WTC11 (cell line): ENCODE results near the gene DEPDC5. TPM values are rescaled to one million over a fixed set of nuclear protein-coding genes. Genes with fewer than 3 reads are reported as not detected.
A peak's percentile ranks its signal among the peaks of the same experiment; 100 is the strongest.

Source experiments
- ATAC-seq: fragments of 200-7000 bp; cut with Tn5 transposase; 2 replicates; pipeline ENCODE4 v1.10.0; 2021; ENCODE audit warnings: mild to moderate bottlenecking, moderate library complexity
- CTCF ChIA-PET: fragments of 300-600 bp; sonication (Branson Sonifier 250); formaldehyde crosslinking; loops from one replicate; lab custom pipeline; 2021; ENCODE audit warnings: antibody characterized with exemption; lab: Charles Lee
- POLR2A ChIA-PET: fragments of 350-600 bp; sonication (Branson Sonifier 250); formaldehyde crosslinking; loops from one replicate; lab custom pipeline; 2021; ENCODE audit warnings: antibody characterized with exemption; lab: Charles Lee
- DNase-seq: peaks from one replicate; pipeline ENCODE4 v3.0.0; 2021; ENCODE audit warnings: low spot score
- H3K27ac Mint-ChIP-seq: 2 replicates; pipeline ENCODE4 v1.8.0; 2021; ENCODE audit warnings: mixed read lengths
- H3K27me3 Mint-ChIP-seq: 2 replicates; pipeline ENCODE4 v1.8.0; 2021; ENCODE audit warnings: low read depth, mild to moderate bottlenecking, moderate library complexity, mixed read lengths
- H3K36me3 Mint-ChIP-seq: 2 replicates; pipeline ENCODE4 v1.8.0; 2021; ENCODE audit warnings: mixed read lengths
- H3K4me1 Mint-ChIP-seq: 2 replicates; pipeline ENCODE4 v1.8.0; 2022; ENCODE audit warnings: mixed read lengths
- H3K4me3 Mint-ChIP-seq: 2 replicates; pipeline ENCODE4 v1.8.0; 2021; ENCODE audit warnings: mild to moderate bottlenecking, moderate library complexity, mixed read lengths
- H3K9me3 Mint-ChIP-seq: 2 replicates; pipeline ENCODE4 v1.8.0; 2021; ENCODE audit warnings: mixed read lengths
- ATF6 ChIP-seq: sonication (generic); formaldehyde crosslinking; IDR thresholded peaks from 2 replicates; pipeline ENCODE4 v1.8.1; 2023; ENCODE audit warnings: mild to moderate bottlenecking, missing genetic modification reagents
- CBFB ChIP-seq: sonication (generic); formaldehyde crosslinking; IDR thresholded peaks from 2 replicates; pipeline ENCODE4 v1.8.1; 2022; ENCODE audit warnings: mild to moderate bottlenecking, low read depth, missing genetic modification reagents
- EMX1 ChIP-seq: fragments of 250-450 bp; sonication (Bioruptor Pico); IDR thresholded peaks from 2 replicates; pipeline ENCODE4 v1.8.0; 2021; ENCODE audit warnings: mild to moderate bottlenecking
- FOXP1 ChIP-seq: sonication (generic); formaldehyde crosslinking; IDR thresholded peaks from 2 replicates; pipeline ENCODE4 v1.8.0; 2022; ENCODE audit warnings: missing genetic modification reagents, mild to moderate bottlenecking, moderate library complexity, borderline replicate concordance
- HMGA2 ChIP-seq: fragments of 250-450 bp; sonication (Bioruptor Pico); IDR thresholded peaks from 2 replicates; pipeline ENCODE4 v1.4.0; 2021; ENCODE audit warnings: mild to moderate bottlenecking, moderate library complexity
- HMGXB4 ChIP-seq: sonication (generic); formaldehyde crosslinking; IDR thresholded peaks from 2 replicates; pipeline ENCODE4 v1.8.1; 2023; ENCODE audit warnings: mild to moderate bottlenecking, moderate library complexity, missing genetic modification reagents
- KAT7 ChIP-seq: sonication (generic); formaldehyde crosslinking; IDR thresholded peaks from 2 replicates; pipeline ENCODE4 v1.8.1; 2023; ENCODE audit warnings: missing genetic modification reagents, mild to moderate bottlenecking, borderline replicate concordance
- PREB ChIP-seq: sonication (generic); formaldehyde crosslinking; IDR thresholded peaks from 2 replicates; pipeline ENCODE4 v1.8.1; 2022; ENCODE audit warnings: mild to moderate bottlenecking, missing genetic modification reagents, moderate library complexity, borderline replicate concordance
- PRRX2 ChIP-seq: fragments of 250-450 bp; sonication (Bioruptor Pico); IDR thresholded peaks from 2 replicates; pipeline ENCODE4 v1.8.0; 2021; ENCODE audit warnings: mild to moderate bottlenecking
- SP1 ChIP-seq: sonication (generic); formaldehyde crosslinking; conservative IDR thresholded peaks from 2 replicates; pipeline ENCODE4 v1.8.1; 2022; ENCODE audit warnings: missing genetic modification reagents
- TEAD1 ChIP-seq: sonication (generic); formaldehyde crosslinking; IDR thresholded peaks from 2 replicates; pipeline ENCODE4 v1.8.0; 2022; ENCODE audit warnings: mild to moderate bottlenecking, missing genetic modification reagents
- TEAD4 ChIP-seq: sonication (generic); formaldehyde crosslinking; IDR thresholded peaks from 2 replicates; pipeline ENCODE4 v1.8.0; 2022; ENCODE audit warnings: mild to moderate bottlenecking, missing genetic modification reagents
- ZBTB43 ChIP-seq: sonication (generic); formaldehyde crosslinking; IDR thresholded peaks from 2 replicates; pipeline ENCODE4 v1.8.1; 2023; ENCODE audit warnings: mild to moderate bottlenecking, missing genetic modification reagents
- ZNF121 ChIP-seq: sonication (generic); formaldehyde crosslinking; IDR thresholded peaks from 2 replicates; pipeline ENCODE4 v1.8.0; 2023; ENCODE audit warnings: missing genetic modification reagents
- ZNF416 ChIP-seq: fragments of 250-450 bp; sonication (Bioruptor Pico); IDR thresholded peaks from 2 replicates; pipeline ENCODE4 v1.9.0; 2021; ENCODE audit warnings: mild to moderate bottlenecking, inconsistent platforms
- ZNF532 ChIP-seq: fragments of 250-450 bp; sonication (Bioruptor Pico); IDR thresholded peaks from 2 replicates; pipeline ENCODE4 v1.9.0; 2021; ENCODE audit warnings: mild to moderate bottlenecking, borderline replicate concordance
- total RNA-seq: library from RNA; stranded (reverse); gene quantifications from 3 replicates; pipeline ENCODE4 v1.2.3, GENCODE V29; 2021
- TF ChIP-seq, protein P1 (sequence below): sonication (generic); formaldehyde crosslinking; IDR thresholded peaks from 2 replicates; pipeline ENCODE4 v1.8.0; 2022; ENCODE audit warnings: mild to moderate bottlenecking, missing genetic modification reagents
- TF ChIP-seq, protein P2 (sequence below): sonication (generic); formaldehyde crosslinking; IDR thresholded peaks from 2 replicates; pipeline ENCODE4 v1.8.0; 2023; ENCODE audit warnings: missing genetic modification reagents, mild to moderate bottlenecking, borderline replicate concordance

The DEPDC5 gene
- total RNA-seq, 1 experiment from 2014 or later, result 40.5 TPM

DNA sequence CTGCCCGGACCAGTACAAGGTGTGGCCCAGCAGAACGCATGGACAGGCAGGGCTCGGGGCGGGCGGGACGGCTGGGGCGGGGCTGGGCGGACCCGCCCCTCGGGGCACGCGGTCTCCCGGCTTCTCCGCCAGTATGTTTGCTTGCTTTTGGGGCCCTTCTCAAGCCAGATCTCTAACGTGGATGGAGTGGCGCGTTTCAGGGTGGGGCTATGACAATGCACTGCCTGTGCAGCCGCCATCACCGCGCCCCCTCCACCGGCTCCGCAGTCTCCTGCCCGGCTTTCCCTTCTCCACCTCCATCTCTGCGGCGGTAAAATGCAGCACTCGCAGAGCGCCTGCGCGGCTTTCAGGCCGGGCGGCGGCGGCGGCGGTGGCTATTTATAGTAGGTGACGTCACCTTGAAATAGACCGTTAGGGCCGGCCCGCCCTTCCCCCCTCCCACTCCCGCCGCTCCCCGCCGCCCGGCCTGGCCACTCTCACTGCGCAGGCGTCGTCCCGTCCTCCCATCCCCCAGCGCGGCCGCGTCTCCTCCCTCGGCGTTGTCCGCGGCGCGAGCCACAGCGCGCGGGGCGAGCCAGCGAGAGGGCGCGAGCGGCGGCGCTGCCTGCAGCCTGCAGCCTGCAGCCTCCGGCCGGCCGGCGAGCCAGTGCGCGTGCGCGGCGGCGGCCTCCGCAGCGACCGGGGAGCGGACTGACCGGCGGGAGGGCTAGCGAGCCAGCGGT, 190.3 kb downstream of the DEPDC5 start, which contains the start of gene YWHAH:
Gene YWHAH, plus strand, starts transcription at position 558 of the 722 bp plus-strand sequence. CDS start 199 bp downstream, outside the sequence.
- ATAC-seq (peak; percentile 77), DNase-seq (peak; percentile 93)
- peaks cover 15% of the 10 kb centered on the region for H3K36me3 Mint-ChIP-seq
- ChIA-PET POLR2A (interaction anchor here (1.6 kb wide), 1 partner anchor 15 kb away, joined by 5 read pairs; no protein-coding TSS in a partner anchor), CTCF (interaction anchor here (2.0 to 3.3 kb wide), 2 partner anchors 26 kb away, joined by 19 to 23 read pairs; no protein-coding TSS in a partner anchor)
- peaks cover 10% of the 10 kb centered on the region for H3K4me1 Mint-ChIP-seq
- peaks cover 10% of the 10 kb centered on the region for H3K27me3 Mint-ChIP-seq
- H3K4me3 Mint-ChIP-seq, result peak within 1 kb of the TSS; percentile 76
- H3K27ac Mint-ChIP-seq, result peak within 1 kb of the TSS; percentile 92
- H3K9me3 Mint-ChIP-seq, result no peaks in the 10 kb centered on the region
- TF ChIP-seq, protein P1, sequence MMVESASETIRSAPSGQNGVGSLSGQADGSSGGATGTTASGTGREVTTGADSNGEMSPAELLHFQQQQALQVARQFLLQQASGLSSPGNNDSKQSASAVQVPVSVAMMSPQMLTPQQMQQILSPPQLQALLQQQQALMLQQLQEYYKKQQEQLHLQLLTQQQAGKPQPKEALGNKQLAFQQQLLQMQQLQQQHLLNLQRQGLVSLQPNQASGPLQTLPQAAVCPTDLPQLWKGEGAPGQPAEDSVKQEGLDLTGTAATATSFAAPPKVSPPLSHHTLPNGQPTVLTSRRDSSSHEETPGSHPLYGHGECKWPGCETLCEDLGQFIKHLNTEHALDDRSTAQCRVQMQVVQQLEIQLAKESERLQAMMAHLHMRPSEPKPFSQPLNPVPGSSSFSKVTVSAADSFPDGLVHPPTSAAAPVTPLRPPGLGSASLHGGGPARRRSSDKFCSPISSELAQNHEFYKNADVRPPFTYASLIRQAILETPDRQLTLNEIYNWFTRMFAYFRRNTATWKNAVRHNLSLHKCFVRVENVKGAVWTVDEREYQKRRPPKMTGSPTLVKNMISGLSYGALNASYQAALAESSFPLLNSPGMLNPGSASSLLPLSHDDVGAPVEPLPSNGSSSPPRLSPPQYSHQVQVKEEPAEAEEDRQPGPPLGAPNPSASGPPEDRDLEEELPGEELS, result peak; percentile 77; the same call in 1 of the 2 replicates
- TF ChIP-seq KAT7, result peak; percentile 87
- peak; percentile 19; the same call in 1 of the 2 replicates for TF ChIP-seq TEAD4 (CRISPR knock-in tag)
- TF ChIP-seq ZBTB43 (CRISPR knock-in tag), result 0 out of 2 replicates have a peak, but pooled peaks have one; percentile 66
- TF ChIP-seq ZNF416 (CRISPR knock-in tag), result peak; percentile 86; the same call in 1 of the 2 replicates
- TF ChIP-seq EMX1 (CRISPR knock-in tag), result 0 out of 2 replicates have a peak, but pooled peaks have one; percentile 54
- TF ChIP-seq, protein P2, sequence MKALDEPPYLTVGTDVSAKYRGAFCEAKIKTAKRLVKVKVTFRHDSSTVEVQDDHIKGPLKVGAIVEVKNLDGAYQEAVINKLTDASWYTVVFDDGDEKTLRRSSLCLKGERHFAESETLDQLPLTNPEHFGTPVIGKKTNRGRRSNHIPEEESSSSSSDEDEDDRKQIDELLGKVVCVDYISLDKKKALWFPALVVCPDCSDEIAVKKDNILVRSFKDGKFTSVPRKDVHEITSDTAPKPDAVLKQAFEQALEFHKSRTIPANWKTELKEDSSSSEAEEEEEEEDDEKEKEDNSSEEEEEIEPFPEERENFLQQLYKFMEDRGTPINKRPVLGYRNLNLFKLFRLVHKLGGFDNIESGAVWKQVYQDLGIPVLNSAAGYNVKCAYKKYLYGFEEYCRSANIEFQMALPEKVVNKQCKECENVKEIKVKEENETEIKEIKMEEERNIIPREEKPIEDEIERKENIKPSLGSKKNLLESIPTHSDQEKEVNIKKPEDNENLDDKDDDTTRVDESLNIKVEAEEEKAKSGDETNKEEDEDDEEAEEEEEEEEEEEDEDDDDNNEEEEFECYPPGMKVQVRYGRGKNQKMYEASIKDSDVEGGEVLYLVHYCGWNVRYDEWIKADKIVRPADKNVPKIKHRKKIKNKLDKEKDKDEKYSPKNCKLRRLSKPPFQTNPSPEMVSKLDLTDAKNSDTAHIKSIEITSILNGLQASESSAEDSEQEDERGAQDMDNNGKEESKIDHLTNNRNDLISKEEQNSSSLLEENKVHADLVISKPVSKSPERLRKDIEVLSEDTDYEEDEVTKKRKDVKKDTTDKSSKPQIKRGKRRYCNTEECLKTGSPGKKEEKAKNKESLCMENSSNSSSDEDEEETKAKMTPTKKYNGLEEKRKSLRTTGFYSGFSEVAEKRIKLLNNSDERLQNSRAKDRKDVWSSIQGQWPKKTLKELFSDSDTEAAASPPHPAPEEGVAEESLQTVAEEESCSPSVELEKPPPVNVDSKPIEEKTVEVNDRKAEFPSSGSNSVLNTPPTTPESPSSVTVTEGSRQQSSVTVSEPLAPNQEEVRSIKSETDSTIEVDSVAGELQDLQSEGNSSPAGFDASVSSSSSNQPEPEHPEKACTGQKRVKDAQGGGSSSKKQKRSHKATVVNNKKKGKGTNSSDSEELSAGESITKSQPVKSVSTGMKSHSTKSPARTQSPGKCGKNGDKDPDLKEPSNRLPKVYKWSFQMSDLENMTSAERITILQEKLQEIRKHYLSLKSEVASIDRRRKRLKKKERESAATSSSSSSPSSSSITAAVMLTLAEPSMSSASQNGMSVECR (CRISPR knock-in tag), result 0 out of 2 replicates have a peak, but pooled peaks have one; percentile 5
- no peak for TF ChIP-seq PREB (CRISPR knock-in tag)
- 0 out of 2 replicates have a peak, but pooled peaks have one; percentile 2 for TF ChIP-seq ZNF121 (CRISPR knock-in tag)
- no peak for TF ChIP-seq HMGXB4 (CRISPR knock-in tag)
- peak; percentile 0; the same call in 1 of the 2 replicates for TF ChIP-seq FOXP1 (CRISPR knock-in tag)
- TF ChIP-seq SP1 (CRISPR knock-in tag), result peak; percentile 75
- TF ChIP-seq ZNF532 (CRISPR knock-in tag), result no peak
- TF ChIP-seq TEAD1 (CRISPR knock-in tag), result peak; percentile 49; the same call in 1 of the 2 replicates
- TF ChIP-seq CBFB (CRISPR knock-in tag), result peak; percentile 59; the same call in 1 of the 2 replicates
- TF ChIP-seq ATF6, result no peak
- 0 out of 2 replicates have a peak, but pooled peaks have one; percentile 67 for TF ChIP-seq PRRX2 (CRISPR knock-in tag)
- TF ChIP-seq HMGA2, result peak; percentile 33; the same call in 1 of the 2 replicates
